ENCODE results near the gene METTL18. TPM values are rescaled to one million over a fixed set of nuclear protein-coding genes. Genes with fewer than 3 reads are reported as not detected.

Gene METTL18
- total and polyA plus RNA-seq, 2 donors (not counting 1 experiment from before 2014, with no cell fraction given): 3.1 to 18.9 TPM

- Mint-ChIP-seq H3K27ac (no peak overlapping the region), H3K9me3 (ENCODE audit: insufficient read depth) (no peaks in the 10 kb centered on the region), H3K27me3 (peaks cover 16% of the 10 kb centered on the region), H3K4me3 (no peak overlapping the region), H3K4me1 (no peaks in the 10 kb centered on the region)
- H3K9ac ChIP-seq (ENCODE audit: low read length): no peak overlapping the region
- peaks cover 0 to 3% (median 0%) of the 10 kb centered on the region in 3 donors for H3K9me3 ChIP-seq (ENCODE audit: control extremely low read depth in 1 of 3, control insufficient read depth in 2 of 3, insufficient read depth in 1 of 3, low read length in 2 of 3)
- intact Hi-C loops (cut with micrococcal nuclease): no loop called here
- TF ChIP-seq CTCF (IDR thresholded peaks at IDR 0.05): no peak
- TF ChIP-seq EZH2 (IDR thresholded peaks at IDR 0.05; ENCODE audit: borderline replicate concordance, insufficient read depth, low read depth, low read length, poor library complexity, severe bottlenecking): no peak
- no peaks in the 10 kb centered on the region for H3K4me1 ChIP-seq (ENCODE audit: control insufficient read depth in 2 of 2, insufficient read depth in 2 of 2, low read length in 2 of 2)
- H4K20me1 ChIP-seq (ENCODE audit: control insufficient read depth, insufficient read depth, low read length, poor library complexity, severe bottlenecking): no peaks in the 10 kb centered on the region
- no peaks in the 10 kb centered on the region for H3K27me3 ChIP-seq (replicated peaks in 1 of 4; ENCODE audit: control extremely low read depth in 1 of 4, control insufficient read depth in 3 of 4, insufficient read depth in 4 of 4, low read length in 3 of 4)
- no peak for ATAC-seq (ENCODE audit: low read depth)
- no peak overlapping the region for H2AFZ ChIP-seq (ENCODE audit: insufficient read depth, low read depth, low read length, poor library complexity, severe bottlenecking)
- ChIA-PET CTCF (no interaction called here), POLR2A (no interaction called here)
- no peak for DNase-seq
- WGBS (ENCODE audit: insufficient coverage): 86% methylated on average over 1 of the region's 2 CpGs
- no peaks in the 10 kb centered on the region for H3K79me2 ChIP-seq (ENCODE audit: control insufficient read depth, insufficient read depth, low read length)
- no peaks in the 10 kb centered on the region for H3K36me3 ChIP-seq (replicated peaks in 1 of 2; ENCODE audit: control extremely low read depth in 1 of 2, control insufficient read depth in 1 of 2, extremely low read depth in 1 of 2, insufficient read depth in 2 of 2, low read length in 1 of 2)
- no peak overlapping the region for H3K4me2 ChIP-seq (replicated peaks; ENCODE audit: low read depth, low read length, poor library complexity, severe bottlenecking)
- H3K4me3 ChIP-seq (ENCODE audit: control extremely low read depth in 1 of 5, extremely low read depth in 1 of 5, insufficient read depth in 1 of 5, low read depth in 2 of 5, low read length in 4 of 5): no peak overlapping the region
- H3K27ac ChIP-seq (ENCODE audit: low read length in 2 of 2): no peak overlapping the region
Measured at GRCh38 chr1:169746550-169746949, 48.2 kb downstream of the METTL18 start.

- Mint-ChIP-seq H3K9me3 (ENCODE audit: insufficient read depth) (no peaks in the 10 kb centered on the region), H3K4me1 (no peaks in the 10 kb centered on the region), H3K27ac (no peak overlapping the region), H3K27me3 (peaks cover 16% of the 10 kb centered on the region), H3K4me3 (no peak overlapping the region)
- H3K4me1 ChIP-seq (ENCODE audit: control insufficient read depth in 2 of 2, insufficient read depth in 2 of 2, low read length in 2 of 2): no peaks in the 10 kb centered on the region
- TF ChIP-seq CTCF (IDR thresholded peaks at IDR 0.05) (no peak), EZH2 (IDR thresholded peaks at IDR 0.05; ENCODE audit: borderline replicate concordance, insufficient read depth, low read depth, low read length, poor library complexity, severe bottlenecking) (no peak)
- ChIA-PET POLR2A (no interaction called here), CTCF (no interaction called here)
- peaks cover 0 to 3% (median 0%) of the 10 kb centered on the region in 3 donors for H3K9me3 ChIP-seq (ENCODE audit: control extremely low read depth in 1 of 3, control insufficient read depth in 2 of 3, insufficient read depth in 1 of 3, low read length in 2 of 3)
- H3K4me3 ChIP-seq (ENCODE audit: control extremely low read depth in 1 of 5, extremely low read depth in 1 of 5, insufficient read depth in 1 of 5, low read depth in 2 of 5, low read length in 4 of 5): no peak overlapping the region
- no peaks in the 10 kb centered on the region for H4K20me1 ChIP-seq (ENCODE audit: control insufficient read depth, insufficient read depth, low read length, poor library complexity, severe bottlenecking)
- ATAC-seq (ENCODE audit: low read depth) (no peak), DNase-seq (no peak)
- 100% methylated on average over 1 of the region's 5 CpGs for WGBS (ENCODE audit: insufficient coverage)
- H3K27me3 ChIP-seq (replicated peaks in 1 of 4; ENCODE audit: control extremely low read depth in 1 of 4, control insufficient read depth in 3 of 4, insufficient read depth in 4 of 4, low read length in 3 of 4): no peaks in the 10 kb centered on the region
- H3K79me2 ChIP-seq (ENCODE audit: control insufficient read depth, insufficient read depth, low read length): no peaks in the 10 kb centered on the region
- no peaks in the 10 kb centered on the region for H3K36me3 ChIP-seq (replicated peaks in 1 of 2; ENCODE audit: control extremely low read depth in 1 of 2, control insufficient read depth in 1 of 2, extremely low read depth in 1 of 2, insufficient read depth in 2 of 2, low read length in 1 of 2)
- no peak overlapping the region for H3K27ac ChIP-seq (ENCODE audit: low read length in 2 of 2)
- H2AFZ ChIP-seq (ENCODE audit: insufficient read depth, low read depth, low read length, poor library complexity, severe bottlenecking): no peak overlapping the region
- no peak overlapping the region for H3K9ac ChIP-seq (ENCODE audit: low read length)
- intact Hi-C loops (cut with micrococcal nuclease): no loop called here
- no peak overlapping the region for H3K4me2 ChIP-seq (replicated peaks; ENCODE audit: low read depth, low read length, poor library complexity, severe bottlenecking)
Measured at GRCh38 chr1:169745015-169745861, 49.5 kb downstream of the METTL18 start.
